Lung (tissue), 12 donors: ENCODE data around the gene FOXK1. TPM values are rescaled to one million over a fixed set of nuclear protein-coding genes. Genes with fewer than 3 reads are reported as not detected.

Experiments
- ATAC-seq: fragments of 200-7000 bp; cut with Tn5 transposase; one replicate; pipeline ENCODE4 v1.9.1; 2020; ENCODE audit warnings: moderate number of reproducible peaks; ENCODE audit not compliant: insufficient read depth, low FRiP score
- DNase-seq, 3 donors: peaks; one replicate each; pipeline ENCODE4 v3.0.0-alpha.2; 2013 to 2017
- H3K27ac ChIP-seq, 2 donors: one replicate each; pipeline ENCODE4 v1.5.1; 2013; ENCODE audit warnings: mild to moderate bottlenecking in 2 of 2, moderate library complexity in 2 of 2, control low read depth in 1 of 2, inconsistent platforms in 1 of 2, low read depth in 1 of 2, low read length in 1 of 2
- H3K27me3 ChIP-seq, 3 donors: one replicate each; pipeline ENCODE4 v1.5.1; 2013; ENCODE audit warnings: low read length in 2 of 3; ENCODE audit not compliant: control insufficient read depth in 3 of 3, insufficient read depth in 3 of 3
- H3K36me3 ChIP-seq, 4 donors: one replicate each; pipeline ENCODE4 v1.5.1; 2013; ENCODE audit warnings: low read length in 4 of 4, mild to moderate bottlenecking in 1 of 4, moderate library complexity in 1 of 4; ENCODE audit not compliant: control insufficient read depth in 4 of 4, insufficient read depth in 4 of 4
- H3K4me1 ChIP-seq, 5 donors: one replicate each; pipeline ENCODE4 v1.5.1; 2013; ENCODE audit warnings: low read length in 5 of 5, mild to moderate bottlenecking in 2 of 5, moderate library complexity in 1 of 5; ENCODE audit not compliant: control insufficient read depth in 5 of 5, insufficient read depth in 5 of 5
- H3K4me3 ChIP-seq: one replicate; pipeline ENCODE4 v1.5.1; 2013; ENCODE audit warnings: mild to moderate bottlenecking, control low read depth, moderate library complexity
- H3K9ac ChIP-seq, 2 donors: one replicate each; pipeline ENCODE4 v1.5.1; 2013; ENCODE audit warnings: low read length in 2 of 2, control low read depth in 1 of 2; ENCODE audit not compliant: insufficient read depth in 1 of 2
- H3K9me3 ChIP-seq, 4 donors: one replicate each; pipeline ENCODE4 v1.5.1; 2013; ENCODE audit warnings: low read length in 3 of 4, mild to moderate bottlenecking in 1 of 4, moderate library complexity in 1 of 4; ENCODE audit not compliant: control insufficient read depth in 4 of 4, insufficient read depth in 3 of 4
- WGBS, 2 donors: extraction: QIAGEN DNeasy Blood & Tissue Kit; methylation state at CpG; one replicate each; pipeline ENCODE4 v1.1.7; 2013; 5-methylcytosine and 5-hydroxymethylcytosine counted together
- polyA plus RNA-seq, 2 donors: library from polyadenylated mRNA; stranded (reverse); fragments of 200-250 nt; gene quantifications; one replicate each; pipeline ENCODE4 v1.2.1, GENCODE V29; 2013
- total RNA-seq, 2 donors: library from RNA; depleted of rRNA in 1 of 2; stranded (reverse); fragments of >200 nt in 1 of 2; gene quantifications; one replicate each; pipeline ENCODE4 v1.2.1, GENCODE V29; 2014 to 2021
- TF ChIP-seq, protein P1 (sequence below): IDR thresholded peaks from 2 replicates; pipeline ENCODE4 v1.5.1; 2012; ENCODE audit warnings: mild to moderate bottlenecking; ENCODE audit errors: control extremely low read depth, extremely low read depth
- donor health status: control.
- donor health status: control.
- donor health status: Bipolar disorder and iron deficiency.
- donor health status: healthy.
- donor health status: DM: yes; HTN: yes; CAD: no.

FOXK1 gene
- total and polyA plus RNA-seq, 4 donors = 6.4 to 36.2 (median 14.3) TPM

DNA sequence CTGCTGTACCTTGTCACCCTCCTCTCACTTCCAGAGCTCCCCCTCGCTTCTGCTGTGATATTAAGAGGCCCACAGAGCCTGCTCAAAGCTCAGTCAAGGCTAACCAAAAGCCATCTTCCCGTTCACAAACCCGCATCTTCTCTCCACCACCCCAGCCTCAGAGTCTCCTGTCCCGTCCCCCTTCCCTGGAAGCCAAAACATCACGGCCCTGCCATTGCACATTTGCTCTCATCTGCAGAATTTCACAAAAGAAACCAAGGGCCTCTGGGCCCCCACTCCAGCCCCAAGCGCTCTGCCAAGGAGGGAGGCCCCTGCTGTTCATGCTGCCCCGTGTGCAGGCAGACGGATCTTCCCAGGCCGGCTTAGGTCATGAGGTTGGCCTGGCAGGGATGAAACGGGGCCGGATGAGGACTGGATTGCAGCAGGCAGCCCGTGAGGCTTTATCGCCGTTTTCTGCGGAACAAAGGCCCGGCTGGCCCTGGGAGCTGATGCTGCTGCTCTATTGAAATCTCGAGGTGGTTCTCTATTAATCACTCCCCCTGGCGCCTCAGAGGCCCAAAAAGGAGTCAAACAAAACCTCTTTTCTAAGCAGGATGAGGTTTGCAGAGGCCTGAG is 31.6 kb upstream of the FOXK1 start:
- ATAC-seq (no peak), DNase-seq (peak; percentile 56 to 80 (median 67))
- 69 to 73% methylated on average over 18 of the region's 18 CpGs for WGBS, 2 donors
- H3K9ac ChIP-seq = peak overlapping the region in 1 of 2 donors; percentile 62
- TF ChIP-seq, protein P1, sequence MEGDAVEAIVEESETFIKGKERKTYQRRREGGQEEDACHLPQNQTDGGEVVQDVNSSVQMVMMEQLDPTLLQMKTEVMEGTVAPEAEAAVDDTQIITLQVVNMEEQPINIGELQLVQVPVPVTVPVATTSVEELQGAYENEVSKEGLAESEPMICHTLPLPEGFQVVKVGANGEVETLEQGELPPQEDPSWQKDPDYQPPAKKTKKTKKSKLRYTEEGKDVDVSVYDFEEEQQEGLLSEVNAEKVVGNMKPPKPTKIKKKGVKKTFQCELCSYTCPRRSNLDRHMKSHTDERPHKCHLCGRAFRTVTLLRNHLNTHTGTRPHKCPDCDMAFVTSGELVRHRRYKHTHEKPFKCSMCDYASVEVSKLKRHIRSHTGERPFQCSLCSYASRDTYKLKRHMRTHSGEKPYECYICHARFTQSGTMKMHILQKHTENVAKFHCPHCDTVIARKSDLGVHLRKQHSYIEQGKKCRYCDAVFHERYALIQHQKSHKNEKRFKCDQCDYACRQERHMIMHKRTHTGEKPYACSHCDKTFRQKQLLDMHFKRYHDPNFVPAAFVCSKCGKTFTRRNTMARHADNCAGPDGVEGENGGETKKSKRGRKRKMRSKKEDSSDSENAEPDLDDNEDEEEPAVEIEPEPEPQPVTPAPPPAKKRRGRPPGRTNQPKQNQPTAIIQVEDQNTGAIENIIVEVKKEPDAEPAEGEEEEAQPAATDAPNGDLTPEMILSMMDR = no peak
- no peaks in the 10 kb centered on the region for H3K36me3 ChIP-seq
- H3K27ac ChIP-seq = no peak overlapping the region
- no peak overlapping the region for H3K4me3 ChIP-seq
- H3K9me3 ChIP-seq = no peaks in the 10 kb centered on the region
- H3K4me1 ChIP-seq = peaks cover 0 to 13% (median 8%) of the 10 kb centered on the region in 5 donors
- H3K27me3 ChIP-seq = no peaks in the 10 kb centered on the region

DNA sequence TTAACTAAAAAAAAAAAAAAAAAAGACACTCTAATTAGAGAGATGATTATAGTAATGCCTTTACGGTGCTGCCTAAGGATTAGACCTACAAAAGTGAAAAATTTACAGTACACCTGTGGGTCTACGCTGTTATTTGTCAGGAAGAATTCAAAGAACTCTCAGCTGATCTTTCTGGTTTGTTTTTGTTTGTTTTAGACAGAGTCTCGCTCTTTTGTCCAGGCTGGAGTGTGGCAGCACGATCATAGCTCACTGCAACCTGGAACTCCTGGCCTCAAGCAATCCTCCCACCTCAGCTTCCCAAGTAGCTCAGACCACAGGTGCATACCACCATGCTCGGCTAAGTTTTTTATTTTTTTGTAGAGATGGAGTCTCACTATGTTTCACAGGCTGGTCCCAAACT is 28.3 kb upstream of the FOXK1 start:
- no peaks in the 10 kb centered on the region for H3K36me3 ChIP-seq
- DNase-seq = no peak

DNA sequence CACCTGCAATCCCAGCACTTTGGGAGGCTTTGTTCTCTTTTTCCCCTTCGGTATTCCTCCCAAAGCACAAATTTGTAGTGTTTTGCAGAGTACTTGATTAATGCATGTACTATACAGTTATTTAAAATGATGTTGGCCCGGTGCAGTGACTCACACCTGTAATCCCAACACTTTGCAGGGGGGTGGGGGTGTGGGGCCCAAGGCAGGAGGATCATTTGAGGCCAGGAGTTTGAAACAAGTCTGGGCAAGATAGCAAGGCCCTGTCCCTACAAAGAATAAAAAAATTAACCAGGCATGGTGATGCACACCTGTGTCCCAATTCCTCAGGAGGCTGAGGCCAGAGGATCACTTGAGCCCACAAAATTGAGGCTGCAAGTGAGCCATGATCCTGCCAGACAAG is 26.8 kb upstream of the FOXK1 start:
- H3K27me3 ChIP-seq = no peaks in the 10 kb centered on the region
- WGBS, 2 donors = 88 to 94% methylated on average over 2 of the region's 2 CpGs
- no peaks in the 10 kb centered on the region for H3K36me3 ChIP-seq
- no peak overlapping the region for H3K4me3 ChIP-seq
- no peak overlapping the region for H3K27ac ChIP-seq
- H3K4me1 ChIP-seq = peaks cover 0 to 11% (median 8%) of the 10 kb centered on the region in 5 donors
- TF ChIP-seq, protein P1 = no peak
- peaks cover 0 to 4% (median 2%) of the 10 kb centered on the region in 4 donors for H3K9me3 ChIP-seq
- ATAC-seq = no peak
- DNase-seq = no peak
- H3K9ac ChIP-seq = no peak overlapping the region

More for the DNA sequence above, 28.3 kb upstream of the FOXK1 start:
- Histone ChIP-seq H3K4me1 (peaks cover 0 to 13% (median 8%) of the 10 kb centered on the region in 5 donors), H3K27ac (no peak overlapping the region), H3K9ac (no peak overlapping the region), H3K4me3 (no peak overlapping the region), H3K27me3 (no peaks in the 10 kb centered on the region), H3K9me3 (no peaks in the 10 kb centered on the region)
- TF ChIP-seq, protein P1 = no peak
- no peak for ATAC-seq
- 90 to 93% methylated on average over 5 of the region's 5 CpGs for WGBS, 2 donors

DNA sequence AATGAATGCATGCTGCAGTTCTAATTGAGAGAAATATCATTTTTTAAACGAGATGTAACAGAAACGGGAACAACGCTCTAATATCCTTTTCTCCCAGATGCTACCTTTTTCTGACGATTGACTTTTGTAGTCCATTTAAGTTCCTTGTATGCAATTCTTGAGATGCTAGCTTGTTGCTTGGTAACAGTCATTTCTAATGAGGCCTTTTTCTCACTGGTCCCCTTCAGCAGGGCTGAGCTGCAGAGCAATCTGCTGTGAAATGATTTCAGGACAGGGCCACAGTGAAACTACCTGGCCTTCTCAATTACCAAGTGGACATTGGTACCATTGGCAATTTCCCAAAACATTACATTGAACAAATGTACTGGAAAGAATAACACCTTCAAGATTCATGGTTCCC is 26.2 kb upstream of the FOXK1 start:
- Histone ChIP-seq H3K36me3 (no peaks in the 10 kb centered on the region), H3K4me3 (no peak overlapping the region), H3K9me3 (peaks cover 0 to 4% (median 2%) of the 10 kb centered on the region in 4 donors), H3K4me1 (peaks cover 0 to 5% (median 4%) of the 10 kb centered on the region in 5 donors), H3K27me3 (no peaks in the 10 kb centered on the region), H3K9ac (no peak overlapping the region), H3K27ac (no peak overlapping the region)
- DNase-seq = no peak
- no peak for ATAC-seq
- 78 to 86% methylated on average over 4 of the region's 4 CpGs for WGBS, 2 donors
- TF ChIP-seq, protein P1 = no peak
